ENCODE results near the gene TOX2.

TOX2 gene, protein sequence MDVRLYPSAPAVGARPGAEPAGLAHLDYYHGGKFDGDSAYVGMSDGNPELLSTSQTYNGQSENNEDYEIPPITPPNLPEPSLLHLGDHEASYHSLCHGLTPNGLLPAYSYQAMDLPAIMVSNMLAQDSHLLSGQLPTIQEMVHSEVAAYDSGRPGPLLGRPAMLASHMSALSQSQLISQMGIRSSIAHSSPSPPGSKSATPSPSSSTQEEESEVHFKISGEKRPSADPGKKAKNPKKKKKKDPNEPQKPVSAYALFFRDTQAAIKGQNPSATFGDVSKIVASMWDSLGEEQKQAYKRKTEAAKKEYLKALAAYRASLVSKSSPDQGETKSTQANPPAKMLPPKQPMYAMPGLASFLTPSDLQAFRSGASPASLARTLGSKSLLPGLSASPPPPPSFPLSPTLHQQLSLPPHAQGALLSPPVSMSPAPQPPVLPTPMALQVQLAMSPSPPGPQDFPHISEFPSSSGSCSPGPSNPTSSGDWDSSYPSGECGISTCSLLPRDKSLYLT

DNA sequence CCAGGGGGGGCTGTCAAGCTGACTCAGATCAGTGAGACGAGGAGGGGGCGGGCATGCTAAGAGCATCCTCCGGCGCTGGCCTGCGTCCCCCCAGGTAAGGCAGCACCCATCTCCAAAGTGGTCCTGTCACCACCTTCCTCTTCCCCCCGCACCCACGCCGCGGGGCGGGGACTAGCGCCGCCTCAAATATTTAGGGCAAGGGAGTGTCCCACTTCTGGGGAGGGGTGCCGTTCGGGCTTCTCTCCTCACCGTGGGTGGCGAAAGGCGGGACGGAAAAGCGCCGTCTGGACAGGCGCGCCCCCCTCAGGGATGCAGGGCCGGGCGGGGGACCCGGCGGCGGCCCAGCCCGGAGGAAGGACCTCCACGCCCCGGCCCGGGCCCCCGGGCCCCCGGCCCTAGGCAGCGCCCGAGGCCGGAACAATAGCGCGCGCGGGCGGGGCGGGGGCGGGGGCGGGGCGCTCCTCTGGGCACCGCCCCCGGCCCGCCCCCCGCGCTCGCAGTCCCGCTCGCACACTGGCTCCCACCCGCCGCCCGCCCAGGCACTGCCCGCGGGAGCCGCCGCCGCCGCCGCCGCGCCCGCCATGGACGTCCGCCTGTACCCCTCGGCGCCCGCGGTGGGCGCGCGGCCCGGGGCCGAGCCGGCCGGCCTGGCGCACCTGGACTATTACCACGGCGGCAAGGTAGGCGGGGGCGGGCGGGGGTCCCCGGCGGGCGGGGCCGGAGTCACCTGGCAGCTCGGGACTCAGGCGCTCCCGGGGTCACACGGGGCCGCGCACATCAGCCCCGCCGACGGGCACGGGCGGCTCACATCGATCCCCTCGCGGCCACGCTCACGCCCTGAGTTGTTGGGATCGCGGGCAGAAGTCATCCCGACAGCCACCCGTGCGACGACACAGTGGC is at the start of gene TOX2:
TSS of gene TOX2 (plus strand) at position 542 of the 900 bp plus-strand sequence. CDS start at position 582, 40 bp downstream.
- TF ChIP-seq, protein P1, sequence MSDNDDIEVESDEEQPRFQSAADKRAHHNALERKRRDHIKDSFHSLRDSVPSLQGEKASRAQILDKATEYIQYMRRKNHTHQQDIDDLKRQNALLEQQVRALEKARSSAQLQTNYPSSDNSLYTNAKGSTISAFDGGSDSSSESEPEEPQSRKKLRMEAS (IDR thresholded peaks at IDR 0.05; ENCODE audit: low read depth, low read length), result no peak
- TF ChIP-seq POLR2A (IDR thresholded peaks at IDR 0.05; ENCODE audit: extremely low read depth, insufficient read length) (no peak), MYC (IDR thresholded peaks at IDR 0.05; ENCODE audit: low read depth, low read length) (no peak)
- TF ChIP-seq, protein P2, sequence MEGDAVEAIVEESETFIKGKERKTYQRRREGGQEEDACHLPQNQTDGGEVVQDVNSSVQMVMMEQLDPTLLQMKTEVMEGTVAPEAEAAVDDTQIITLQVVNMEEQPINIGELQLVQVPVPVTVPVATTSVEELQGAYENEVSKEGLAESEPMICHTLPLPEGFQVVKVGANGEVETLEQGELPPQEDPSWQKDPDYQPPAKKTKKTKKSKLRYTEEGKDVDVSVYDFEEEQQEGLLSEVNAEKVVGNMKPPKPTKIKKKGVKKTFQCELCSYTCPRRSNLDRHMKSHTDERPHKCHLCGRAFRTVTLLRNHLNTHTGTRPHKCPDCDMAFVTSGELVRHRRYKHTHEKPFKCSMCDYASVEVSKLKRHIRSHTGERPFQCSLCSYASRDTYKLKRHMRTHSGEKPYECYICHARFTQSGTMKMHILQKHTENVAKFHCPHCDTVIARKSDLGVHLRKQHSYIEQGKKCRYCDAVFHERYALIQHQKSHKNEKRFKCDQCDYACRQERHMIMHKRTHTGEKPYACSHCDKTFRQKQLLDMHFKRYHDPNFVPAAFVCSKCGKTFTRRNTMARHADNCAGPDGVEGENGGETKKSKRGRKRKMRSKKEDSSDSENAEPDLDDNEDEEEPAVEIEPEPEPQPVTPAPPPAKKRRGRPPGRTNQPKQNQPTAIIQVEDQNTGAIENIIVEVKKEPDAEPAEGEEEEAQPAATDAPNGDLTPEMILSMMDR (IDR thresholded peaks at IDR 0.05; ENCODE audit: low read depth, low read length), result no peak
- DNase-seq (ENCODE audit: low read depth), result peak; percentile 49
- no peak within 1 kb of the TSS for H3K4me3 ChIP-seq (ENCODE audit: low read depth, low read length)

DNA sequence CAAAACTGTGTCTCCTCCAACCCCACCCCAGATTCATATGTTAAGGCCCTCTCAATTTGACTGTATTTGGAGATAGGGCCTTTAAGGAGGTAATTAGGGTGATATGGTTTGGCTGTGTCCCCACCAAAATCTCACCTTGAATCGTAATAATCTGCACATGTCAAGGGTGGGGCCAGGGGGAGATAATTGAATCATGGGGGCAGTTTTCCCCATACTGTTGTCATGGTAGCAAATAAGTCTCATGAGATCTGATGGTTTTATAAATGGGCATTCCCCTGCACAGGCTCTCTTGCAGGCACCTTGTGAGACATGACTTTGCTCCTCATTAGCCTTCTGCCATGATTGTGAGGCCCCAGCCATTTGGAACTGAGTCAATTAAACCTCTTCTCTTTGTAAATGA is 46.6 kb upstream of the TOX2 start:
- no peak for DNase-seq (ENCODE audit: low read depth)
- no peak overlapping the region for H3K4me3 ChIP-seq (ENCODE audit: low read depth, low read length)
- TF ChIP-seq, protein P1 (IDR thresholded peaks at IDR 0.05; ENCODE audit: low read depth, low read length), result no peak
- TF ChIP-seq, protein P2 (IDR thresholded peaks at IDR 0.05; ENCODE audit: low read depth, low read length), result no peak
- TF ChIP-seq MYC (IDR thresholded peaks at IDR 0.05; ENCODE audit: low read depth, low read length), result no peak

DNA sequence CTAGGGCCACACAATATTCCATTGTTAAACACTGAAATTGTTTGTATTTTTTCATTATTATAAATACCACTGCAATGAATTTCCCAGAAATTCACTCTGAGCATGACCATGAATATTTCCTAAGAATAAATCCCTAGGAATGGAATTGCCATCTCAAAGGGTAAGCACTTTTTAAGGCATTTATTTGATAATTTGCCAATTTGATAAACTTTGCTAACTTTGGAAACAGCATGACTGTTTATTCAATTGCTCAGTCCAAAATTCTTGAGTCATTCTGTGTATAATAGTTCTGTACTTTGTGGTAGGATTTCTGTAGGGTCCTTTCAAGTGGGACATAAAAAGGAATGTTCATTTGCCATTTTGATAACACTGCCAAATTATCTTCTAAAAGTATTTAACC is 44.2 kb upstream of the TOX2 start:
- H3K4me3 ChIP-seq (ENCODE audit: low read depth, low read length), result no peak overlapping the region
- no peak for DNase-seq (ENCODE audit: low read depth)
- no peak for TF ChIP-seq POLR2A (IDR thresholded peaks at IDR 0.05; ENCODE audit: extremely low read depth, insufficient read length)
- TF ChIP-seq MYC (IDR thresholded peaks at IDR 0.05; ENCODE audit: low read depth, low read length), result no peak
- TF ChIP-seq, protein P2 (IDR thresholded peaks at IDR 0.05; ENCODE audit: low read depth, low read length), result no peak
- TF ChIP-seq, protein P1 (IDR thresholded peaks at IDR 0.05; ENCODE audit: low read depth, low read length), result no peak

DNA sequence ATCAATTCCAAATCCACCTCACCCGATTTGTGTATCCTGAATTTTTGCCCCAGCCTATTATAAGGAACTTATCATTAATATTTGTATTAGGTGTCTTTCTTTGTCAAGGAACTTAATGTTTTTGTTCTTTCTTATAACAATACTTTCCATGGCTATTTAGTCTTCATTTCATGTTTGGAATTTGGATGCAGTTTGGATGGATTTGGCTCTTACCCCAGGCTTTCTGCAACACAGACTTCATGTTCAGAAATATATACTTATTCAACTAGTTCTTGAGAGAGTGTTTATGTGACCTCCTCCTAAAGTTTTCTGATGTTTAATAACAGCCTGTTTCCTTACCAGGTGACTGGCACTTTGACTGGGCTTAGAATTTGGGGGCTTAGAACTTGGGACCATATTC is 35.9 kb upstream of the TOX2 start:
- DNase-seq (ENCODE audit: low read depth), result no peak
- TF ChIP-seq, protein P1 (IDR thresholded peaks at IDR 0.05; ENCODE audit: low read depth, low read length), result no peak
- TF ChIP-seq, protein P2 (IDR thresholded peaks at IDR 0.05; ENCODE audit: low read depth, low read length), result no peak
- no peak for TF ChIP-seq POLR2A (IDR thresholded peaks at IDR 0.05; ENCODE audit: extremely low read depth, insufficient read length)
- no peak for TF ChIP-seq MYC (IDR thresholded peaks at IDR 0.05; ENCODE audit: low read depth, low read length)
- no peak overlapping the region for H3K4me3 ChIP-seq (ENCODE audit: low read depth, low read length)

DNA sequence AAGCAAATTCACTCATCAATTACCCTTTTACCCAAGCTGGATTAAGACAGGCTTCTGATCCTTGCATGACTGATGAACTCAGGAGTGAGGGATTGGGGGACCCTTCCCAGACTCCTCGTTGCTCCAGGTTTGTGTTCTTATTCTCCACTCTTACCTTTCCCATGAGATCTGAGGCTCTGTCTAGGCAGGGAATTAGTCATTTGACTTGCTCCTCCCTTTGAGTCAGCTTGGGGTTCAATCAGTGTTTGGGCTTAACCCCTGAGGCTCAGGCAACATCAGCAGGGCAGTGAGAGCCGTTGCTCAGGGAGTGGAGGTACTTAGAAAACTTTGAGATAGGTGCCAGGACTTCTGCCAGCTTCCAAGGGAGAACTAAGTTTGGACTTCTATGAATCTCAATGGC is 20.7 kb upstream of the TOX2 start:
- no peak for DNase-seq (ENCODE audit: low read depth)
- H3K4me3 ChIP-seq (ENCODE audit: low read depth, low read length), result no peak overlapping the region
- TF ChIP-seq, protein P1 (IDR thresholded peaks at IDR 0.05; ENCODE audit: low read depth, low read length), result no peak
- TF ChIP-seq MYC (IDR thresholded peaks at IDR 0.05; ENCODE audit: low read depth, low read length) (no peak), POLR2A (IDR thresholded peaks at IDR 0.05; ENCODE audit: extremely low read depth, insufficient read length) (no peak)
- TF ChIP-seq, protein P2 (IDR thresholded peaks at IDR 0.05; ENCODE audit: low read depth, low read length), result no peak
